Stimulated activated naive CD8-positive, alpha-beta T cell treated with anti-CD3 and anti-CD28 coated beads, Interleukin-15, Interleukin-2, amounts not matched to agents 100 U/mL and 50 U/mL, for 24 hours (primary cell): ENCODE results near the gene SEMA6A.
"Not testable (repeated sequence)": the region's sequence is repeated elsewhere in the genome, so short reads cannot be mapped to it uniquely, and the experiment has no call there.

Experiments used
- ATAC-seq: fragments of 150-1000 bp; cut with Tn5 transposase; one replicate; pipeline ENCODE4 v1.10.0; 2021
- DNase-seq: peaks from one replicate; pipeline ENCODE4 v3.0.0; 2021

The SEMA6A gene

GRCh38 chr5:116553366-116553765 is 21.3 kb downstream of the SEMA6A start:
- ATAC-seq (no peak), DNase-seq (no peak)

GRCh38 chr5:116550082-116550481 is 24.5 kb downstream of the SEMA6A start:
- DNase-seq, result no peak
- no peak for ATAC-seq

- DNase-seq (no peak), ATAC-seq (no peak)
These were observed 27.9 kb downstream of the SEMA6A start for GRCh38 chr5:116546743-116547124.

- no peak for ATAC-seq
- DNase-seq, result no peak
These were observed 28.4 kb downstream of the SEMA6A start for GRCh38 chr5:116546033-116546742.

GRCh38 chr5:116545465-116545864 is 29.2 kb downstream of the SEMA6A start:
- not testable (repeated sequence) for DNase-seq, ATAC-seq

- ATAC-seq (no peak), DNase-seq (no peak)
These were observed 29.9 kb downstream of the SEMA6A start for GRCh38 chr5:116544531-116545241.

GRCh38 chr5:116543501-116543900 is 31.1 kb downstream of the SEMA6A start:
- ATAC-seq, result no peak
- no peak for DNase-seq

GRCh38 chr5:116542619-116543018 is 32.0 kb downstream of the SEMA6A start:
- ATAC-seq (no peak), DNase-seq (no peak)

- DNase-seq (no peak), ATAC-seq (no peak)
These were observed 35.4 kb downstream of the SEMA6A start for GRCh38 chr5:116539222-116539621.

- ATAC-seq (no peak), DNase-seq (no peak)
These were observed 38.1 kb downstream of the SEMA6A start for GRCh38 chr5:116536316-116537083.

- DNase-seq (no peak), ATAC-seq (no peak)
These were observed 39.5 kb downstream of the SEMA6A start for GRCh38 chr5:116534964-116535651.

- DNase-seq, result no peak
- no peak for ATAC-seq
These were observed 41.7 kb downstream of the SEMA6A start for GRCh38 chr5:116532762-116533525.

GRCh38 chr5:116531635-116532034 is 43.0 kb downstream of the SEMA6A start:
- ATAC-seq (no peak), DNase-seq (no peak)

- ATAC-seq, result no peak
- DNase-seq, result no peak
These were observed 43.5 kb downstream of the SEMA6A start for GRCh38 chr5:116531117-116531516.

- no peak for ATAC-seq
- no peak for DNase-seq
These were observed 44.3 kb downstream of the SEMA6A start for GRCh38 chr5:116530276-116530675.

GRCh38 chr5:116529615-116530014 is 45.0 kb downstream of the SEMA6A start:
- DNase-seq (no peak), ATAC-seq (no peak)

- ATAC-seq (no peak), DNase-seq (no peak)
These were observed 45.9 kb downstream of the SEMA6A start for GRCh38 chr5:116528519-116529234.

- no peak for ATAC-seq
- no peak for DNase-seq
These were observed 47.0 kb downstream of the SEMA6A start for GRCh38 chr5:116527582-116527981.

- ATAC-seq, result no peak
- DNase-seq, result no peak
These were observed 48.9 kb downstream of the SEMA6A start for GRCh38 chr5:116525674-116526073.

GRCh38 chr5:116524966-116525365 is 49.7 kb downstream of the SEMA6A start:
- no peak for DNase-seq
- ATAC-seq, result no peak
